Hematopoietic multipotent progenitor cell treated with erythropoietin and hydrocortisone succinate and interleukin-3 and kit ligand, for 8 days (in vitro differentiated cells): ENCODE results near the gene ARHGEF28.

Source experiments
- DNase-seq: peaks from one replicate; pipeline ENCODE4 v3.0.0-alpha.2; 2015

The ARHGEF28 gene

GRCh38 chr5:73783828-73784227, 157.8 kb downstream of the ARHGEF28 start:
- DNase-seq: peak; percentile 27

- no peak for DNase-seq
Measured at GRCh38 chr5:73786043-73786831, 160.2 kb downstream of the ARHGEF28 start.

- peak; percentile 27 for DNase-seq
Measured at GRCh38 chr5:73789851-73790281, 163.9 kb downstream of the ARHGEF28 start.

GRCh38 chr5:73791389-73791788, 165.4 kb downstream of the ARHGEF28 start:
- no peak for DNase-seq

GRCh38 chr5:73792687-73793320, 166.8 kb downstream of the ARHGEF28 start:
- peak; percentile 70 for DNase-seq

- DNase-seq: no peak
Measured at GRCh38 chr5:73793911-73794310, 167.9 kb downstream of the ARHGEF28 start.

GRCh38 chr5:73796164-73797131, 170.5 kb downstream of the ARHGEF28 start:
- DNase-seq: peak; percentile 23

- DNase-seq: no peak
Measured at GRCh38 chr5:73797132-73797510, 171.1 kb downstream of the ARHGEF28 start.

- no peak for DNase-seq
Measured at GRCh38 chr5:73799401-73799972, 173.5 kb downstream of the ARHGEF28 start.

GRCh38 chr5:73801686-73802085, 175.7 kb downstream of the ARHGEF28 start:
- no peak for DNase-seq

GRCh38 chr5:73805449-73805848, 179.5 kb downstream of the ARHGEF28 start:
- DNase-seq: peak; percentile 84

GRCh38 chr5:73808911-73809310, 182.9 kb downstream of the ARHGEF28 start:
- no peak for DNase-seq

GRCh38 chr5:73810429-73810828, 184.4 kb downstream of the ARHGEF28 start:
- DNase-seq: no peak

GRCh38 chr5:73812457-73812856, 186.5 kb downstream of the ARHGEF28 start:
- DNase-seq: no peak

GRCh38 chr5:73812962-73813588, 187.1 kb downstream of the ARHGEF28 start:
- no peak for DNase-seq

GRCh38 chr5:73814233-73814846, 188.3 kb downstream of the ARHGEF28 start:
- DNase-seq: no peak

GRCh38 chr5:73815631-73816030, 189.6 kb downstream of the ARHGEF28 start:
- no peak for DNase-seq

GRCh38 chr5:73816656-73817420, 190.8 kb downstream of the ARHGEF28 start:
- DNase-seq: no peak

GRCh38 chr5:73818357-73818756, 192.4 kb downstream of the ARHGEF28 start:
- DNase-seq: no peak

GRCh38 chr5:73820326-73820725, 194.3 kb downstream of the ARHGEF28 start:
- no peak for DNase-seq

- no peak for DNase-seq
Measured at GRCh38 chr5:73821003-73821402, 195.0 kb downstream of the ARHGEF28 start.
